ENCODE data around the gene CCM2L. TPM values are rescaled to one million over a fixed set of nuclear protein-coding genes. Genes with fewer than 3 reads are reported as not detected.

The CCM2L gene
- total and polyA plus RNA-seq, 10 of the 15 experiments (the other 5 are each of a cell fraction or from before 2014, with no cell fraction given): not detected

DNA sequence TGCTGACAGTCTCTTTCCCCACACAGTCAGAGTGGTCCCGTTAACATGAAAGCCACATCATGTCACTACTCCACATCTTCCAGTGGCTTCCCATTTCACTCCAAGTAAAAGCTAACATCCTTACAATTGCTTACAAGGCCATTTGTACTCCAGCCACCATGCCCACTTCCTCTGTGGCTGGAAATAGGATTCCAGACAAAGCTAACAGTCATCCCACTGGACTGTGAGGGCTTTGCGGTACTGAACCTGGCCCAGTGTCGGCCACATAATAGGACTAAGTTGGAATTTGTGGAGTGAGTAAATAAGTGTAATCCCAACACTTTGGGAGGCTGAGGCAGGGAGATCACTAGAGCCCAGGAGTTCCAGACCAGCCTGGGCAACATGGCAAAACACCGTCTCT lies 10.9 kb downstream of the CCM2L start:
- Histone ChIP-seq H3K27ac (ENCODE audit: control insufficient read depth, insufficient read depth) (no peak overlapping the region), H3K4me2 (ENCODE audit: control insufficient read depth, insufficient read depth) (no peak overlapping the region), H3K36me3 (ENCODE audit: control insufficient read depth in 2 of 2, insufficient read depth in 2 of 2, low read length in 1 of 2) (no peaks in the 10 kb centered on the region), H3K27me3 (replicated peaks in 1 of 2; ENCODE audit: control insufficient read depth in 2 of 2, insufficient read depth in 2 of 2, low read length in 1 of 2) (peaks cover 8 to 12% of the 10 kb centered on the region in 2 experiments), H2AFZ (ENCODE audit: control insufficient read depth, low read depth, low read length) (no peak overlapping the region), H4K20me1 (ENCODE audit: control insufficient read depth, insufficient read depth) (no peaks in the 10 kb centered on the region), H3K9ac (ENCODE audit: control insufficient read depth, insufficient read depth, low read length) (no peak overlapping the region), H3K9me3 (replicated peaks; ENCODE audit: control insufficient read depth, insufficient read depth, low read length) (no peaks in the 10 kb centered on the region), H3K4me3 (no peak overlapping the region), H3K4me1 (ENCODE audit: control insufficient read depth, insufficient read depth, low read length) (no peaks in the 10 kb centered on the region), H3K79me2 (ENCODE audit: control insufficient read depth, insufficient read depth, low read length) (no peaks in the 10 kb centered on the region)
- intact Hi-C loops (cut with micrococcal nuclease; ENCODE audit: unreplicated experiment) (no loop called here), in situ Hi-C loops (cut with MboI) (no loop called here)
- CTCF ChIA-PET: interaction anchor here (1.2 to 2.5 kb wide), 5 partner anchors 11 to 174 kb away, joined by 3 to 11 read pairs (median 4); no protein-coding TSS in a partner anchor
- ATAC-seq (no peak), FAIRE-seq (no peak), DNase-seq (ENCODE audit: low read depth, low spot score) (no peak)
- RAD21 ChIA-PET (ENCODE audit: unreplicated experiment): no interaction called here
- POLR2A ChIA-PET: no interaction called here
- no peak for TF ChIP-seq RB1 (IDR thresholded peaks at IDR 0.05; ENCODE audit: borderline replicate concordance)
- no peak for TF ChIP-seq YBX1 (IDR thresholded peaks at IDR 0.05)
- TF ChIP-seq, protein P1, sequence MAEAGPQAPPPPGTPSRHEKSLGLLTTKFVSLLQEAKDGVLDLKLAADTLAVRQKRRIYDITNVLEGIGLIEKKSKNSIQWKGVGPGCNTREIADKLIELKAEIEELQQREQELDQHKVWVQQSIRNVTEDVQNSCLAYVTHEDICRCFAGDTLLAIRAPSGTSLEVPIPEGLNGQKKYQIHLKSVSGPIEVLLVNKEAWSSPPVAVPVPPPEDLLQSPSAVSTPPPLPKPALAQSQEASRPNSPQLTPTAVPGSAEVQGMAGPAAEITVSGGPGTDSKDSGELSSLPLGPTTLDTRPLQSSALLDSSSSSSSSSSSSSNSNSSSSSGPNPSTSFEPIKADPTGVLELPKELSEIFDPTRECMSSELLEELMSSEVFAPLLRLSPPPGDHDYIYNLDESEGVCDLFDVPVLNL (IDR thresholded peaks at IDR 0.05; ENCODE audit: low read depth, low read length): no peak
- TF ChIP-seq, protein P2, sequence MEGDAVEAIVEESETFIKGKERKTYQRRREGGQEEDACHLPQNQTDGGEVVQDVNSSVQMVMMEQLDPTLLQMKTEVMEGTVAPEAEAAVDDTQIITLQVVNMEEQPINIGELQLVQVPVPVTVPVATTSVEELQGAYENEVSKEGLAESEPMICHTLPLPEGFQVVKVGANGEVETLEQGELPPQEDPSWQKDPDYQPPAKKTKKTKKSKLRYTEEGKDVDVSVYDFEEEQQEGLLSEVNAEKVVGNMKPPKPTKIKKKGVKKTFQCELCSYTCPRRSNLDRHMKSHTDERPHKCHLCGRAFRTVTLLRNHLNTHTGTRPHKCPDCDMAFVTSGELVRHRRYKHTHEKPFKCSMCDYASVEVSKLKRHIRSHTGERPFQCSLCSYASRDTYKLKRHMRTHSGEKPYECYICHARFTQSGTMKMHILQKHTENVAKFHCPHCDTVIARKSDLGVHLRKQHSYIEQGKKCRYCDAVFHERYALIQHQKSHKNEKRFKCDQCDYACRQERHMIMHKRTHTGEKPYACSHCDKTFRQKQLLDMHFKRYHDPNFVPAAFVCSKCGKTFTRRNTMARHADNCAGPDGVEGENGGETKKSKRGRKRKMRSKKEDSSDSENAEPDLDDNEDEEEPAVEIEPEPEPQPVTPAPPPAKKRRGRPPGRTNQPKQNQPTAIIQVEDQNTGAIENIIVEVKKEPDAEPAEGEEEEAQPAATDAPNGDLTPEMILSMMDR (IDR thresholded peaks at IDR 0.05 in 2 of 3, conservative IDR thresholded peaks at IDR 0.05 in 1 of 3; ENCODE audit: control insufficient read depth in 2 of 3, extremely low read depth in 1 of 3, insufficient read depth in 1 of 3, low read depth in 3 of 3, low read length in 3 of 3): no peak
- TF ChIP-seq ASH2L (IDR thresholded peaks at IDR 0.05; ENCODE audit: borderline replicate concordance, low read depth): no peak
- SMC1A ChIA-PET (ENCODE audit: uncharacterized antibody, unreplicated experiment): interaction anchor here (0.8 to 2.0 kb wide), 2 partner anchors 9 to 11 kb away, joined by 3 to 6 read pairs; no protein-coding TSS in a partner anchor
- 47% methylated on average over 4 of the region's 4 CpGs for WGBS (ENCODE audit: insufficient coverage, insufficient replicate concordance, low lambda C conversion rate, missing lambda C conversion rate)
- BruUV-seq (replicated peaks): no TSS peak
